Right lobe of liver (tissue), 4 donors: ENCODE data around the gene SERPINA3.

Experiments used
- CTCF ChIP-seq, 4 donors: fragments of 200-600 bp in 3 of 4; fragments of 450-650 bp in 1 of 4; IDR thresholded peaks; one replicate each; pipeline versions ENCODE4 v1.5.1 to v1.8.0; 2016 to 2022; ENCODE audit warnings: antibody characterized with exemption in 4 of 4, mild to moderate bottlenecking in 2 of 4
- POLR2A ChIP-seq: fragments of 450-650 bp; IDR thresholded peaks from one replicate; pipeline ENCODE4 v1.6.1; 2017; ENCODE audit warnings: antibody characterized with exemption, mild to moderate bottlenecking
- donor health status: DM: no; HTN: no; CAD: no.
- donor health status: DM: no; HTN: no; CAD: no.
- donor health status: DM: no; HTN: yes; CAD: no.

- TF ChIP-seq CTCF (IDR thresholded peaks at IDR 0.05) (no peak), POLR2A (no peak)
Observed at GRCh38 chr14:94640721-94641631, 28.8 kb downstream of the SERPINA3 start.
